GM15510 (cell line): ENCODE results near the gene GALT.

Experiments used
- POLR2A ChIP-seq: IDR thresholded peaks from 3 replicates; pipeline ENCODE4 v1.6.1; 2011; ENCODE audit warnings: borderline replicate concordance; ENCODE audit not compliant: insufficient read length; ENCODE audit errors: extremely low read depth

GALT gene

GRCh38 chr9:34656992-34657391 is 10.5 kb downstream of the GALT start:
- TF ChIP-seq POLR2A, result no peak

GRCh38 chr9:34658461-34658860 is 12.0 kb downstream of the GALT start:
- no peak for TF ChIP-seq POLR2A

- no peak for TF ChIP-seq POLR2A
Measured at GRCh38 chr9:34659592-34660253, 13.2 kb downstream of the GALT start.

DNA sequence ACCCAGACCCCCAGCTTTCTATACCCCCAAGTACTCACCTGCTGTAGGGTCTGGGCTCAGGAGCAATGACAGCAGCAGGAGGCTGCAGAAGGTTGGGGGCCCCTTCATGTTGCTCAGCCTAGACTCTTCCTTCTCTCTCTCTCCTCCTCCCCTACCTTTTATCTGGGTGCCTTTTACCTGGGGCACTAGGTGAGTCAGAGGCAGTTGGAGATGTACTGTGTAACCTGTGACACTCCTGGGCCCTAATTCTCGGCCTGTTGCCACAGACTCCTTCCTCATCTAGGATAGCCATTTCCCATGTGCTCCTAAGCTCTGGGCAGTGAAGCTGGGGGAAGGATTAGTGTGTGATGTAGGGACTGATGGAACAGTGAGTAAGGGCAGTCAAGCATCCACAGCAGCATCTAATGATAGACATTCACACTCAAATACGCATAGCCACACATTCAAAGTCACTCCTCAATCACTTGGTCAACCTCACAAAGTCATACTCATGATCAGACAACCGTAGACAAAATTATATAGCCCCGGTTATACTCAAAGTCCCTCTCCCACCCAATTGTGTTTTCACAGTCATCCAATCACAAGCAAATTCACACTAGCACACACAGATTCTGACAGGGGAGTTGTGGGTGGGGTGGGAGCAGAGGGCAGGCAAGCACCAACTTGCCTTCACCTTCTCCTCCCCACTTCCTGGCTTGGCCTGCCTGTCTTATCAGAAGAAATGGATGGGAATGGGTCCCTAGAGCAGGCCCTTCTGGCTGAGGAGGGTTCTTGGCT is 16.2 kb downstream of the GALT start, which contains the start of gene CCL27:
TSS of gene CCL27 (minus strand) at position 132 of the 777 bp plus-strand sequence. CDS start at position 108, 24 bp downstream.
- no peak for TF ChIP-seq POLR2A

GRCh38 chr9:34663303-34663605 is 16.8 kb downstream of the GALT start:
- TF ChIP-seq POLR2A, result no peak

DNA sequence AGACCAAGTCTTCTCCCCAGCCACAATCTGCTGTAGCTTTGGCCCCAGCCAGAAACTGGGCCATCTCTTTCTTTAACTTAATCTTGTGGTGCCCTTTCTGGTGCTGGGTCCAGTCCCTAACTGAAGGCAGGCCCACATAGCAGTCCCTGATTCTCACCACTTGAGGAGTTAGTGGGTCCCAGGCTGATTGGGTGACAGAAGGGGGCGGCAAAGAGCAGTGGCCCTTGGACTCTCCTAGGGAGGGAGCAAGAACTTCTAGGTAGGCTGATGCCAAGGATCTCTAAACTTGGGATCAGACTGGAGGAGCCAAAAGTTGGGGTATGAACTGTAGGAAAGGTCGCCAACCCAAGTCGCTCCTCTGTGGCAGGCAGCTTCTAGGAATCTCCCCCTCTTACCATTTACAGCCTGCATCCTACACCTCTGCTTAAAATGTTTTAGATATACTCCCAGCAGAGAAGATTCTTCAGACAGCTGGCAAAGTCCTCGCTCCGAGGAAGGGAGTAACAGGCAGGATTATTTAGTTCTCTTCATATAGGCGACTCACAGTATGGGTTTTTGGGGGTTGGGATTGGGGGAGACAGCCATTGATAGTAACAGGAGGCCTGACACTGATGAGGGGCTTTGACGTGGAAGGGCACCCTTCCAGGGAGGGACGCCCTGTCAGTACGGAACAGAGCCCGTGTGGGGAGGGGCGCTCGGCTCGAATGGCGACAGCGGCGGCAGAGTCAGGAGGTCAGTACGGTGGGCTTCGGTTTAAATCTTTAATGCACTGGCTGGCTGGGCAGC is 18.0 kb downstream of the GALT start:
- TF ChIP-seq POLR2A, result no peak

- peak; percentile 15 for TF ChIP-seq POLR2A
Measured at GRCh38 chr9:34665067-34665380, 18.5 kb downstream of the GALT start.

DNA sequence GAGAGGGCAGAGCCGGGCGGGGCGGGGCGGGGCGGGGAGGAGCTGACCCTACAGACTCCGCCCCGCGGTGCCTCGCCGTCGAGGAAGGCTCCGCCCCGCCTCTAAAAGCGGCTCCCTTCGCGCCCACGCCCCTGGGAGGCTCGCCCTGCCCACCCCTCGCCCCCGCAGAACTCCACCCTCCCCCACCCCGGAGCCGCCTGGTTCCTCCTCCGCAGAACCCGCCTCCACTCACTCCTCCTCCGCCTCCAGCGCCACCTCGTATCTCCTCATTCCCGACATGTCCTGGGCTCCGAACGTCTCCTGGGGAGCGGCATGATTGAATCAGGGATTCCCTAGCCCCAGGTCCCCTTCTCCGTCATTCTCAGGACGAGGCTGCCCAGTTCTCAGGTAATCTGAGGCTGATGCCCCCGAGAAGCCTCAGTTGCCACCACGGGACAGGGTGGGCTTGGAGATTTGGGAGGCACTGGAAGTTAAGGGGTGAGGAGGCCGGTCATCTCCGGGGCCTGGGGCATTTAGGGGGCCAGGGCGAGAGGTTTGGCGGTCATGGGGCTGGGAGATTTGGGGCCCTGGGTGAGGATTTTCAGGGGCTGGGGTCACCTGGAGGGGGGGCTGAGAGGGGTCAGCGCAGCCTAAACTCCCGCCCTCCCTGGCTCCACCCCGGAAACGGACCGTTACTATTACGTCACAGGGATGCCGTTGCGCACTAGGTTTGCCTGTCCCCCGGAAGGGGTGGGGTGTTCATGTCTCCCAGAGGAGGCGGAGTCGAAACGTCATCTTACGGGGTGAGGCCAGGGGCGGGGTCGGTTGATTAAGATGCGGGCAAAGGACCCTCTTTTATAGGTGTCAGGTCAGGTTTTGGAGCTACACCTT is 19.1 kb downstream of the GALT start:
- no peak for TF ChIP-seq POLR2A

DNA sequence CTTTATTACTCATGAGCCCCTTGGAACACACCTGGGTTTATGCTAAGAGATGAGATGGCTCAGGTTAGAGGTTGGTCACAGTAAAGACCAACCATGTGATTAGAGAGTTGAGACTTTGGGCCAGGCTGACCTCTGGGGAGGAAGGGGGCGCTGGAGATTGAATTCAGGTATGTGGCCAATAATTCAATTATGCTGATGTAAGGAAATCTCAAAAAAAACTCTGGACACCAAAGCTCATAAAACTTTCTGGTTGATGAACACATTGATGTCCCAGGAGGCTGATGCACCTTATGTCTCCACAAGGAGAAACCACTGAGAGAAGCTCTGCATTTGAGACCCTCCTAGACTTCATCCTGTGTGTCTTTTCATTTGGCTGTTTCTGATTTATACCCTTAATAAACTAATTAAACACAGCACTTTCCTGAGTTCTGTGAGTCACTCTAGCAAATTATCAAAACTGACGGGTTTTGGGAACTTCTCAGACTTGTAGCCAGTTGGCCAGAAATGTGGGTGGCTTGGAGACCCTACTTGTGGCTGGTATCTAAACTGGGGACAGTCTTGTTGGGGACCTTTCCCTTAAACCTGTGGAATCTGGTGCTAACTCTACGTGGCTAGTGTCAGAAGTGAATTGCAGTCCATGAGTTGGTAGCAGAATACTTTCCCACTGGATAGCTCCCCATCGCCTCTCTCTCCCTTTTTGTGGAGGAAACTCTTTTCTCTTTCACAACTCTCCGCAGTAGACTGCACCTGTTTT is 23.5 kb downstream of the GALT start:
- no peak for TF ChIP-seq POLR2A

DNA sequence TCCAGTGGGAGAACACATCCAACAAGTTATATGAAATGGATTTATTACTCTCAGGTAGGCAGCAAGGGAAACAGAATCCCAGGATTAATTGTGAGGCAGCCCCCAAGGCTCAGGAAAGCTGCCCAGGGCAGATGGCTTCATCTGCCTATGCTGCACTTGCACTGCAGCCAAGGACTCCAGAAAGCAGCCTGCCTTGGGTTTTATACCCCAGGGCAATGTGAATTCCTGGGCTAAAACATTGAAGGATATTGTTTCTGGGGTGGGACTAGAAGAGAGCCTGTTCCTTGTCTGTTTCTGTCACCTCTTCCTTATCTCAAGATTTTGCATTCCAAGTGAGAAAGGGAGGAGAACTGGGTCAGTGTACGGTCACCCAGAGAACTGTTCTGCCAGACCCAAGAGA is 24.8 kb downstream of the GALT start:
- no peak for TF ChIP-seq POLR2A

GRCh38 chr9:34674440-34674839 is 28.0 kb downstream of the GALT start:
- no peak for TF ChIP-seq POLR2A

DNA sequence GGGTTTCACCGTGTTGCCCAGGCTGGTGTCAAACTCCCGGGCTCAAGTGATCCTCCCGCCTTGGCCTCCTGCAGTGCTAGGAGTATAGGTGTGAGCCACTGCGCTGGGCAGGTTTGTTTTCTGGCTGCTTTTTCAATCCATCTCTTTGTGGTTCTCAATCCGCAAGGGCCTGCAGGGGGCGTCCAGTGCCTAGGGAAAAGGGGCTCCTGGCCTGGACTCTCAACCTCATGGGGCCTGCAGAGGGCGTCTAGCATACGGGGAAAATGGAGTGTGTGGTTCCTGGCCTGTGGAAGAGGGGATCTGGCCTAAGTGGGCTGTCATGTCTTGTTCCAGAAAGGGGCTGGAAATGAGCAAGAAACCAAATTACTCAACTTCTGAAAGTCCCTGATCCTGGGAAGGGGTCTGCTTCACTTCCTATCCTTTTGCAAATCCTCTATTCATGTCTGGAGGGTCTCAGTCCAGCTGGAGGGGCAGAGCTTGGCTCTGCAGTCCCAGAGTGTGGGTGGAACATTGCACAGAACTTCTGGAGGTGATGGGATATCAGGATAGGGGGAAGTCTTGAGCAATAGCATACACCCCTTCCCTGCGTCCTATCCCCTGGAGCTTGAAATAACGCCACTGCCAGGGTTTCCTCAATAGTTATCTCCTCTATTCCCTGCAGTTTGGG is 28.7 kb downstream of the GALT start:
- no peak for TF ChIP-seq POLR2A

DNA sequence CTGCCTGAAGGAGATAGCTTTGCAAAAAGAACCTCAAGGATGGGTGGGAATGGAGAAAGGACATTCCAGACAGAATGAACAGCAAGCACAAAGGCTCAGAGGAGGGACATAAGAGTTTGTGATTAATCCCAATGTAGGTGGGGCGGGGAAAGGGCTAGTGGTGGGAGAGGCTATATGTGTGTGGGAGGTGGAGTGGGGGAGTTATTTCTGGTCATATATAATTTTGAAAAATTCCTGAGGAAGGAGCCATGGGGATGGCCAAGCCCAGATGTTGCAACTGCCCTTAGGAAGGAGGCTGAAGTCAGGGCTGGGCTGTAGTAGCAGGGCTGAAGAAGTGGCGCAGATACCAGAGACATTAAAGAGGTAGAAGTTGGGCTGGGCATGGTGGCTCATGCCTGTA is 29.4 kb downstream of the GALT start:
- no peak for TF ChIP-seq POLR2A
